Heart right ventricle (tissue), 16 donors: ENCODE results near the gene LINC01488. TPM values are rescaled to one million over a fixed set of nuclear protein-coding genes. Genes with fewer than 3 reads are reported as not detected.

ENCODE experiments used
- ATAC-seq, 8 donors: fragments of 200-7000 bp; cut with Tn5 transposase; one replicate each; pipeline ENCODE4 v1.9.1; 2020; ENCODE audit warnings: mild to moderate bottlenecking in 8 of 8, moderate library complexity in 8 of 8, moderate number of reproducible peaks in 1 of 8
- DNase-seq, 2 donors: peaks; one replicate each; pipeline ENCODE4 v3.0.0-alpha.2; 2020
- H3K27ac ChIP-seq, 10 donors: fragments of 200-600 bp; sonication (generic) in 2 of 10; one replicate each; pipeline versions ENCODE4 v1.5.0 to v1.8.0; 2020 to 2022; ENCODE audit warnings: mild to moderate bottlenecking in 3 of 10
- H3K27me3 ChIP-seq, 7 donors: fragments of 200-600 bp; one replicate each; pipeline ENCODE4 v1.8.0; 2021 to 2022; ENCODE audit warnings: mild to moderate bottlenecking in 2 of 7
- H3K36me3 ChIP-seq, 9 donors: fragments of 200-600 bp; sonication (generic) in 1 of 9; one replicate each; pipeline versions ENCODE4 v1.5.0 to v1.8.0; 2020 to 2022; ENCODE audit warnings: mild to moderate bottlenecking in 2 of 9
- H3K4me1 ChIP-seq, 9 donors: fragments of 200-600 bp; sonication (generic) in 1 of 9; one replicate each; pipeline versions ENCODE4 v1.5.0 to v1.8.0; 2020 to 2022; ENCODE audit warnings: mild to moderate bottlenecking in 4 of 9
- H3K4me3 ChIP-seq, 10 donors: fragments of 200-600 bp; sonication (generic) in 2 of 10; one replicate each; pipeline versions ENCODE4 v1.5.0 to v1.8.0; 2020 to 2022; ENCODE audit warnings: mild to moderate bottlenecking in 7 of 10, moderate library complexity in 2 of 10
- H3K9me3 ChIP-seq, 11 donors: fragments of 200-600 bp in 10 of 11; sonication (generic) in 2 of 11; one replicate each; pipeline versions ENCODE4 v1.5.0 to v1.8.0; 2013 to 2022; ENCODE audit warnings: mild to moderate bottlenecking in 2 of 11, control low read depth in 1 of 11, moderate library complexity in 1 of 11
- CTCF ChIP-seq, 9 donors: fragments of 200-600 bp; sonication (generic) in 2 of 9; IDR thresholded peaks; one replicate each; pipeline versions ENCODE4 v1.5.0 to v1.8.0; 2021 to 2022; ENCODE audit warnings: antibody characterized with exemption in 9 of 9, mild to moderate bottlenecking in 5 of 9, moderate library complexity in 1 of 9
- WGBS, 2 donors: extraction: QIAGEN DNeasy Blood & Tissue Kit; methylation state at CpG; one replicate each; pipeline ENCODE4 v1.1.7; 2013; ENCODE audit warnings: inconsistent platforms in 1 of 2; 5-methylcytosine and 5-hydroxymethylcytosine counted together
- intact Hi-C, 10 donors: fragments of 100-400 bp; cut with DNase I; formaldehyde crosslinking; loops; one replicate each; pipeline versions ENCODE4 v1.11.1 to v1.14.2; 2022
- polyA plus RNA-seq, 2 donors: library from polyadenylated mRNA; stranded (reverse); fragments of 200-250 nt; gene quantifications; one replicate each; pipeline ENCODE4 v1.2.3, GENCODE V29; 2013
- total RNA-seq, 10 donors: library from RNA; stranded (reverse); fragmentation: NEBNext Ultra II Directional in 3 of 10; extraction: Animal tissue kit (Norgen Biotek cat#: 25700) in 3 of 10; gene quantifications; one replicate each; pipeline versions ENCODE4 v1.2.1 to v1.2.4, GENCODE V29; 2021 to 2023
- donor health status: Arrhythmogenic right ventricular cardiomyopathy.
- donor health status: ischemic (EF 13 %, LVEDD 7.1; RV severe dilation, severe dysfunction).
- donor health status: healthy with polysubstance abuse.
- donor health status: DM: no; HTN: yes; CAD: no.
- donor health status: DM: no; HTN: no; CAD: no.
- donor health status: ischemic (EF 25% LVEDD 6.9; RV normal size, moderate dysfunction).
- donor health status: ischemic (EF 25% LVEDD 5.7; RV mildly dilated, moderate dysfunction).
- donor health status: healthy.
- donor health status: DM: yes; HTN: yes; CAD: no.
- donor health status: Ischemic cardiomyopathy.
- donor health status: ischemic (EF 35%, LVEDD 5.7; RV mildly dilated, moderate dysfunction).
- donor health status: nonischemic (EF 11% LVEDD 7.7; RV severe dilation, severe dysfunction).
- donor health status: DM: yes; HTN: yes; CAD: no.
- donor health status: PGD.
- donor health status: ischemic (EF 29% LVEDD 5.4; RV normal size, mild dysfunction).
- donor health status: nonischemic (EF 23%, LVEDD 6.1; RV moderate dilation, normal function).

The LINC01488 gene
- total and polyA plus RNA-seq, 12 donors, result 0.03 to 0.59 (median 0.15) TPM; not detected in 4

GRCh38 chr11:69516526-69516925, 35.1 kb downstream of the LINC01488 start:
- intact Hi-C loops, result no loop called here
- no peaks in the 10 kb centered on the region for H3K36me3 ChIP-seq
- ATAC-seq (no peak), DNase-seq (no peak)
- no peak for TF ChIP-seq CTCF (IDR thresholded peaks at IDR 0.05)
- H3K4me3 ChIP-seq, result no peak overlapping the region
- no peak overlapping the region for H3K27ac ChIP-seq
- 64 to 94% methylated on average over 3 of the region's 3 CpGs for WGBS, 2 donors
- H3K4me1 ChIP-seq, result no peaks in the 10 kb centered on the region
- no peaks in the 10 kb centered on the region for H3K27me3 ChIP-seq
- H3K9me3 ChIP-seq, result peaks cover 0 to 23% (median 0%) of the 10 kb centered on the region in 11 donors

- no peaks in the 10 kb centered on the region for H3K36me3 ChIP-seq
- intact Hi-C loops, result no loop called here
- 79 to 95% methylated on average over 5 of the region's 5 CpGs for WGBS, 2 donors
- H3K27ac ChIP-seq, result no peak overlapping the region
- no peak for DNase-seq
- no peaks in the 10 kb centered on the region for H3K4me1 ChIP-seq
- ATAC-seq, result no peak
- H3K4me3 ChIP-seq, result no peak overlapping the region
- H3K27me3 ChIP-seq, result no peaks in the 10 kb centered on the region
- no peak for TF ChIP-seq CTCF (IDR thresholded peaks at IDR 0.05)
- peaks cover 0 to 23% (median 0%) of the 10 kb centered on the region in 11 donors for H3K9me3 ChIP-seq
These were observed 36.9 kb downstream of the LINC01488 start for GRCh38 chr11:69518081-69518950.

GRCh38 chr11:69520186-69520916, 38.9 kb downstream of the LINC01488 start:
- TF ChIP-seq CTCF (IDR thresholded peaks at IDR 0.05), result no peak
- no peak for DNase-seq
- intact Hi-C loops, result no loop called here

GRCh38 chr11:69521457-69521856, 40.0 kb downstream of the LINC01488 start:
- 71 to 75% methylated on average over 4 of the region's 4 CpGs for whole genome bisulfite sequencing, 2 donors

More at GRCh38 chr11:69520186-69520916, 38.9 kb downstream of the LINC01488 start:
- no peak overlapping the region for H3K4me3 ChIP-seq
- no peak overlapping the region for H3K27ac ChIP-seq
- H3K9me3 ChIP-seq, result peaks cover 0 to 23% (median 0%) of the 10 kb centered on the region in 11 donors
- H3K4me1 ChIP-seq, result peaks cover 0 to 5% (median 0%) of the 10 kb centered on the region in 9 donors
- H3K27me3 ChIP-seq, result peaks cover 0 to 3% (median 0%) of the 10 kb centered on the region in 7 donors
- H3K36me3 ChIP-seq, result no peaks in the 10 kb centered on the region
- 95 to 98% methylated on average over 1 of the region's 1 CpG for WGBS, 2 donors
- ATAC-seq, result no peak

More at GRCh38 chr11:69521457-69521856, 40.0 kb downstream of the LINC01488 start:
- H3K27ac ChIP-seq, result no peak overlapping the region
- H3K9me3 ChIP-seq, result peaks cover 0 to 15% (median 0%) of the 10 kb centered on the region in 11 donors
- no peak for ATAC-seq
- H3K27me3 ChIP-seq, result peaks cover 0 to 6% (median 0%) of the 10 kb centered on the region in 7 donors
- DNase-seq, result no peak
- no peak for TF ChIP-seq CTCF (IDR thresholded peaks at IDR 0.05)
- no peak overlapping the region for H3K4me3 ChIP-seq
- intact Hi-C loops, result no loop called here
- peaks cover 0 to 5% (median 0%) of the 10 kb centered on the region in 9 donors for H3K4me1 ChIP-seq
- H3K36me3 ChIP-seq, result no peaks in the 10 kb centered on the region
